ENCODE data around the gene PORCN.

PORCN gene

GRCh38 chrX:48533165-48533564 is 24.4 kb downstream of the PORCN start:
- TF ChIP-seq POLR2AphosphoS5 (IDR thresholded peaks at IDR 0.05; ENCODE audit: low read depth, low read length) (no peak), FOXP2 (optimal IDR thresholded peaks at IDR 0.05; ENCODE audit: borderline replicate concordance, extremely low read depth, extremely low read length, insufficient read depth) (no peak)

GRCh38 chrX:48538641-48539344 is 30.0 kb downstream of the PORCN start:
- TF ChIP-seq SIN3A (IDR thresholded peaks at IDR 0.05; ENCODE audit: borderline replicate concordance, insufficient read depth, low read length) (no peak), TAF1 (IDR thresholded peaks at IDR 0.05; ENCODE audit: borderline replicate concordance, insufficient read depth, low read length) (no peak), POLR2AphosphoS5 (IDR thresholded peaks at IDR 0.05; ENCODE audit: low read depth, low read length) (no peak), REST (IDR thresholded peaks at IDR 0.05; ENCODE audit: insufficient read depth in 1 of 2, low read depth in 2 of 2, low read length in 2 of 2) (no peak), FOXP2 (optimal IDR thresholded peaks at IDR 0.05; ENCODE audit: borderline replicate concordance, extremely low read depth, extremely low read length, insufficient read depth) (no peak)

- TF ChIP-seq SIN3A (IDR thresholded peaks at IDR 0.05; ENCODE audit: borderline replicate concordance, insufficient read depth, low read length) (peak; percentile 48; the same call in 1 of the 2 replicates), POLR2AphosphoS5 (IDR thresholded peaks at IDR 0.05; ENCODE audit: low read depth, low read length) (no peak), FOXP2 (optimal IDR thresholded peaks at IDR 0.05; ENCODE audit: borderline replicate concordance, extremely low read depth, extremely low read length, insufficient read depth) (peak; percentile 75), REST (IDR thresholded peaks at IDR 0.05; ENCODE audit: insufficient read depth in 1 of 2, low read depth in 2 of 2, low read length in 2 of 2) (no peak)
These were observed 30.7 kb downstream of the PORCN start, which contains the start of gene TBC1D25 for GRCh38 chrX:48539345-48540027. TSS of gene TBC1D25 (plus strand) at chrX:48539714. CDS start at chrX:48539798, 84 bp downstream.

- no peak for TF ChIP-seq FOXP2 (optimal IDR thresholded peaks at IDR 0.05; ENCODE audit: borderline replicate concordance, extremely low read depth, extremely low read length, insufficient read depth)
- TF ChIP-seq TAF1 (IDR thresholded peaks at IDR 0.05; ENCODE audit: borderline replicate concordance, insufficient read depth, low read length), result no peak
- no peak for TF ChIP-seq POLR2AphosphoS5 (IDR thresholded peaks at IDR 0.05; ENCODE audit: low read depth, low read length)
- TF ChIP-seq REST (IDR thresholded peaks at IDR 0.05; ENCODE audit: insufficient read depth in 1 of 2, low read depth in 2 of 2, low read length in 2 of 2), result no peak
- no peak for TF ChIP-seq SIN3A (IDR thresholded peaks at IDR 0.05; ENCODE audit: borderline replicate concordance, insufficient read depth, low read length)
These were observed 31.2 kb downstream of the PORCN start for GRCh38 chrX:48540028-48540375.

GRCh38 chrX:48540480-48540879 is 31.7 kb downstream of the PORCN start:
- TF ChIP-seq REST (IDR thresholded peaks at IDR 0.05; ENCODE audit: insufficient read depth in 1 of 2, low read depth in 2 of 2, low read length in 2 of 2) (no peak), POLR2AphosphoS5 (IDR thresholded peaks at IDR 0.05; ENCODE audit: low read depth, low read length) (no peak), FOXP2 (optimal IDR thresholded peaks at IDR 0.05; ENCODE audit: borderline replicate concordance, extremely low read depth, extremely low read length, insufficient read depth) (no peak), SIN3A (IDR thresholded peaks at IDR 0.05; ENCODE audit: borderline replicate concordance, insufficient read depth, low read length) (no peak), TAF1 (IDR thresholded peaks at IDR 0.05; ENCODE audit: borderline replicate concordance, insufficient read depth, low read length) (no peak)

Data from PFSK-1 (cell line).